HepG2 (cell line): ENCODE measurements around the gene PAQR6.

Experiments used
- MTF2 ChIP-seq: sonication (generic); formaldehyde crosslinking; IDR thresholded peaks from 2 replicates; pipeline ENCODE4 v1.5.0; 2020; ENCODE audit warnings: missing genetic modification reagents, borderline replicate concordance
- NFIC ChIP-seq: IDR thresholded peaks from 2 replicates; pipeline ENCODE4 v1.6.1; 2012; ENCODE audit warnings: mild to moderate bottlenecking, low read length, inconsistent platforms
- NFYB ChIP-seq: sonication (generic); formaldehyde crosslinking; IDR thresholded peaks from 2 replicates; pipeline ENCODE4 v1.4.0; 2020; ENCODE audit warnings: missing genetic modification reagents
- POLR2AphosphoS5 ChIP-seq: IDR thresholded peaks from 2 replicates; pipeline ENCODE4 v1.6.1; 2012; ENCODE audit warnings: low read depth, low read length
- POLR2G ChIP-seq: fragments of 200-400 bp; formaldehyde crosslinking; IDR thresholded peaks from 2 replicates; pipeline ENCODE4 v1.6.1; 2018; ENCODE audit warnings: mild to moderate bottlenecking, low read depth, low read length, moderate library complexity
- RFX5 ChIP-seq: IDR thresholded peaks from 2 replicates; pipeline ENCODE4 v1.6.1; 2011; ENCODE audit warnings: low read depth, low read length, improper control_type of control experiment
- SATB2 ChIP-seq: sonication (generic); formaldehyde crosslinking; IDR thresholded peaks from 2 replicates; pipeline ENCODE4 v1.5.0; 2020; ENCODE audit warnings: missing genetic modification reagents
- TCF7 ChIP-seq: sonication (generic); IDR thresholded peaks from 2 replicates; pipeline ENCODE4 v1.6.1; 2016; ENCODE audit warnings: antibody characterized with exemption, low read depth
- ZNF296 ChIP-seq: sonication (generic); formaldehyde crosslinking; conservative IDR thresholded peaks from 2 replicates; pipeline ENCODE4 v1.5.0; 2020; ENCODE audit warnings: mild to moderate bottlenecking, missing genetic modification reagents
- ZNF674 ChIP-seq: sonication (generic); formaldehyde crosslinking; IDR thresholded peaks from 2 replicates; pipeline ENCODE4 v1.5.0; 2020; ENCODE audit warnings: low read depth, mild to moderate bottlenecking, missing genetic modification reagents
- TF ChIP-seq, protein P1 (sequence below): sonication (generic); formaldehyde crosslinking; IDR thresholded peaks from 2 replicates; pipeline ENCODE4 v1.5.0; 2020; ENCODE audit warnings: mild to moderate bottlenecking, missing genetic modification reagents, moderate library complexity

DNA sequence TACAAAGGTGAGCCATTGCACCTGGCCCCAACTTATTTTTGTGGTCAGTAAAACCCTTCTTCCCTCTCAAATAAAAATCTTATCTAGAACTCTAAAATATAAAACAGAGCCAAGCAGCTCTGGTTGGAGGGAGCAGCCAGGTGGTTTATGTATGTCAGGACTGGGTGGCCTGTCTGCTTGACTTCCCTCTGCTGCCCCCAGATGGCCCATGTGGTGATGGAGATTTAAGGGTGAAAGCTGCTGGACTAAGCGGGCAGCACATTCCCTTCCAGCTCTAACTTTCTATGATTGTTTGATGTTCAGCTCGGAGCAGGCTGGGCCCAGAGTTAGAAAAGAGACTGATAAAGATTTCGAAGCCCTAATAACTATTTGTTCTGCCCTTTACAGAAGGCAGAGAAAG lies 11.9 kb upstream of the PAQR6 start:
- TF ChIP-seq SATB2 (CRISPR knock-in tag) (no peak), MTF2 (CRISPR knock-in tag) (no peak), ZNF296 (CRISPR knock-in tag) (no peak), RFX5 (no peak), NFYB (CRISPR knock-in tag) (no peak), NFIC (no peak), POLR2AphosphoS5 (no peak), ZNF674 (CRISPR knock-in tag) (no peak), TCF7 (no peak), POLR2G (no peak)
- TF ChIP-seq, protein P1, sequence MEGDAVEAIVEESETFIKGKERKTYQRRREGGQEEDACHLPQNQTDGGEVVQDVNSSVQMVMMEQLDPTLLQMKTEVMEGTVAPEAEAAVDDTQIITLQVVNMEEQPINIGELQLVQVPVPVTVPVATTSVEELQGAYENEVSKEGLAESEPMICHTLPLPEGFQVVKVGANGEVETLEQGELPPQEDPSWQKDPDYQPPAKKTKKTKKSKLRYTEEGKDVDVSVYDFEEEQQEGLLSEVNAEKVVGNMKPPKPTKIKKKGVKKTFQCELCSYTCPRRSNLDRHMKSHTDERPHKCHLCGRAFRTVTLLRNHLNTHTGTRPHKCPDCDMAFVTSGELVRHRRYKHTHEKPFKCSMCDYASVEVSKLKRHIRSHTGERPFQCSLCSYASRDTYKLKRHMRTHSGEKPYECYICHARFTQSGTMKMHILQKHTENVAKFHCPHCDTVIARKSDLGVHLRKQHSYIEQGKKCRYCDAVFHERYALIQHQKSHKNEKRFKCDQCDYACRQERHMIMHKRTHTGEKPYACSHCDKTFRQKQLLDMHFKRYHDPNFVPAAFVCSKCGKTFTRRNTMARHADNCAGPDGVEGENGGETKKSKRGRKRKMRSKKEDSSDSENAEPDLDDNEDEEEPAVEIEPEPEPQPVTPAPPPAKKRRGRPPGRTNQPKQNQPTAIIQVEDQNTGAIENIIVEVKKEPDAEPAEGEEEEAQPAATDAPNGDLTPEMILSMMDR (CRISPR knock-in tag): peak; percentile 40; the same call in 1 of the 2 replicates
